ENCODE data around the gene TMUB1. TPM values are rescaled to one million over a fixed set of nuclear protein-coding genes. Genes with fewer than 3 reads are reported as not detected.

The TMUB1 gene
- total RNA-seq, 4 donors from 2014 or later = 33.7 to 78.7 (median 44.2) TPM

DNA sequence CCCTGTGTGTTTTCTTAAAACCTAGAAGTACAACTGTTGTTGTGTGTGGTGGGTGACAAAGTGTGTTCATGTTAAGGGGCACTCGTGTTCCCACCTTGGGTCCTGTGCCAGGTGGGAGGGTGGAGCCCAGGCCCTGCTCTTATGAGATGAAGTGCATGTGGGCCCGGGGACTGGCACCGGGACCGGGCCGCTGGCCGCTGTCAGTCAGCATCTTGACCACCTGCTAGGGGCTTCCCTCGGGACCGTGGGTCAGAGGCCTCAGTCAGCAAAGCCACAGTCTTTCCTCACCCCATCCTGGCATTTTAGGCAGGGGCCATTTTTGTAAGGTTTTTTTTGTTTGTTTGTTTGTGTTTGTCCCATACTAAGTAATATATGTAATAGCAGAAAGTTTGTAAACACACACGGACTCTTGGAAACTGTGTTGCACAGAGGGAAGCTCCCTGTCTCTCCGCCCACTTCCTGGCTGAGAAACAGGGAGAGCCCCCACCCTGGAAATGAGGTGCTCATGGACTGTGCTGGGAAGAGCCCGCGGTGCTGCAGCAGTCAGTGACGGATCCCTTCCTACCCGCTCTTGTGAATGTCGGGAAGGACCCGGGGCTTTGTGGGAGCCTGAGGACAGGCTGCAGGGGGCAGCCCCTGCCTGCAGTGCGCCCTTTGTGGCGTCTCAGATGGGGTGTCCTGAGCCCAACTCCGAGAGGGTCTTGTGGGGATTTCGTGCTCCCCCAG lies 16.4 kb upstream of the TMUB1 start:
- intact Hi-C loops (cut with DNase I) = no loop called here
- 69% methylated on average over 13 to 19 of the region's 20 CpGs for WGBS, 2 donors
- no peak overlapping the region for H3K27ac ChIP-seq
- H3K27me3 ChIP-seq = no peaks in the 10 kb centered on the region
- no peak overlapping the region for H3K4me3 ChIP-seq (replicated peaks in 1 of 3)
- no peak for TF ChIP-seq POLR2A (IDR thresholded peaks at IDR 0.05)
- no peak for TF ChIP-seq CTCF (IDR thresholded peaks at IDR 0.05)
- H3K36me3 ChIP-seq = no peaks in the 10 kb centered on the region
- peaks cover 0 to 14% of the 10 kb centered on the region in 2 donors for H3K4me1 ChIP-seq
- H3K9me3 ChIP-seq = no peaks in the 10 kb centered on the region
- no peak for DNase-seq

DNA sequence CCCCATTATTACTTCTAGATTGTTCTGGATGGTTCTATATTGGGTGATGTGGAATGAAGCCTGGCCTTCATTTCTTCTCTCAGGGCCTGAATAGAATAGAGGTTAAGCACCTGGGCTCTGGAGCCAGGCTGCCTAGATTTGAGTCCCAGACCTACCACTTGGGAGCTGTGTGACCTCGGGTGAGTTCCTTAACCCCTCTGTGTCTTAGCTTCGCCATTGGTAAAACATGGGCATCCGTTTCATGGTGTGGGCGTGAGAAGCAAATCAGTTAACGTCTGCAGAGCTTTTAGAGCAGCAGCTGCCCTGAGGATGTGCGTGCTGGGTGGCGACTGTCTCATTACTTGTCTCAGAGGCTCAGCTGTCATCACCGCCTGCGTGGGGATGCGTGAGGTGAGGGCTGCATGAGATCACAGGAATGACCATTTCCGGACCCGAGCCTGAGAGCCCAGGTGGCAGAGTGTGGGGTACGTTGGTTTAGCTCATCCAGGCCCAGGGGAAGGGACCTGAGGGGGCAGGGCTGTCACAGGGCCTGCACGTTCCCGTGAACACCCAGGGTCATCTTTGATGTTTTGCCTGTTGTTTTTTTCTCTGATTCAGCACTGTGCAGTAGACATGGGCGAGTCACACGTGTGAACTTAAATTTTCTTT lies 12.7 kb upstream of the TMUB1 start:
- 89 to 91% methylated on average over 12 to 17 of the region's 17 CpGs for WGBS, 2 donors
- H3K4me1 ChIP-seq = peaks cover 0 to 18% of the 10 kb centered on the region in 2 donors
- H3K36me3 ChIP-seq = no peaks in the 10 kb centered on the region
- intact Hi-C loops (cut with DNase I) = no loop called here
- H3K27ac ChIP-seq = no peak overlapping the region
- no peaks in the 10 kb centered on the region for H3K27me3 ChIP-seq
- DNase-seq = no peak
- H3K9me3 ChIP-seq = no peaks in the 10 kb centered on the region
- no peak for TF ChIP-seq POLR2A (IDR thresholded peaks at IDR 0.05)
- no peak for TF ChIP-seq CTCF (IDR thresholded peaks at IDR 0.05)
- no peak overlapping the region for H3K4me3 ChIP-seq (replicated peaks in 1 of 3)

DNA sequence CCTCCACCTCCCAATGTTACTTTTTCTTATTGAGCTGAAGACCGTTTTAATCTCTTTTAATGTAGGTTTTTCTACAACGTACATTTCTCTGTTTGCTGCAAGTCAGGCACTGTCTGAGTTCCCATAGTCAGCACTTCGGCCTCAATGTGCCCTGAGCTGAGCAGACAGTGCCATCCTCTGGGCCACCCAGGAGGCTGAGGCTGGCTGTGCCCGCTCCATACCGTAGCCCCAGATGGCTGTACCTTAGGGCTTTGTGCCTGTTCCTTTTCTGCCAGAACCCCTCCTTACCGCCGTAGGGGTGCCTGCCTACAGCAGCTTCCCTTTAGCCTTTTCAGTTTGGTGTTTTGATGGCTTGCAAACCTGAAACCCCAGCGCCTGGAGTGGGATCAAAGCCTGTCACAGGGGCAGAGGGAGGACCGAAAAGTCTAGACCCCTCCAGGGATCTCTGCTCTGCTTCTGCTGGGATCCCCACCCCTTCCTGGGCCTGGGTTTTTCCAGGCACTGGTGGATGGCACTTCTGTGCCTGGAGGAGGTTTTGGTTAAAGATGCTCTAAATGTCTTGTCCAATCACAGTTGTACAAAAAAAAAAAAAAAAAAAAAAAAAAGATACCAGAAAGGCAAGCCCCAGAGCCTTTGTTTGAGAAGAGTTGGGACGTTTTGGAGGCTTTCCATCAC lies 12.0 kb upstream of the TMUB1 start:
- Histone ChIP-seq H3K4me3 (replicated peaks in 1 of 3) (no peak overlapping the region), H3K27ac (no peak overlapping the region), H3K4me1 (peaks cover 0 to 21% of the 10 kb centered on the region in 2 donors), H3K27me3 (no peaks in the 10 kb centered on the region), H3K36me3 (no peaks in the 10 kb centered on the region), H3K9me3 (no peaks in the 10 kb centered on the region)
- intact Hi-C loops (cut with DNase I) = no loop called here
- DNase-seq = no peak
- WGBS, 2 donors = 78 to 81% methylated on average over 10 of the region's 10 CpGs
- TF ChIP-seq CTCF (IDR thresholded peaks at IDR 0.05) (no peak), POLR2A (IDR thresholded peaks at IDR 0.05) (no peak)

DNA sequence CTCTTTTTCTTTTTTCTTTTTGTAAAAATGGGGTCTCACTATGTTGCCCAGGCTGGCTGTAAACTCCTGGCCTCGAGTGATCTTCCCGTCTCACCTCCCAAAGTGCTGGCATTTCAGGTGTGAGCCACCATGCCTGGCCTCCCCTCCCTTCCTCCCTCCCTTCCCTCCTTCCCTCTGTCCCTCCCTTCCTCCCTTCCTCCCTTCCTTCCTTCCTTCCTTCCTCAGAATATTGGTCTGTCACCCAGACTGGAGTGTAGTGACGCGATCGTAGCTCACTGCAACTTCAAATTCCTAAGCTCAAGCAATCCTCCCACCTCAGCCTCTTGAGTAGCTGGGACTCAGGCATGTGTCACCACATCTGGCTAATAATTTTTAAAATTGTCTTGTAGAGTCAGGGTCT lies 11.4 kb upstream of the TMUB1 start:
- intact Hi-C loops (cut with DNase I) = no loop called here
- peaks cover 3 to 27% of the 10 kb centered on the region in 2 donors for H3K4me1 ChIP-seq

More for the DNA sequence above, 11.4 kb upstream of the TMUB1 start:
- TF ChIP-seq POLR2A (IDR thresholded peaks at IDR 0.05) (no peak), CTCF (IDR thresholded peaks at IDR 0.05) (no peak)
- 73 to 75% methylated on average over 5 of the region's 5 CpGs for WGBS, 2 donors
- H3K27me3 ChIP-seq = no peaks in the 10 kb centered on the region
- H3K9me3 ChIP-seq = no peaks in the 10 kb centered on the region
- no peak overlapping the region for H3K4me3 ChIP-seq (replicated peaks in 1 of 3)
- DNase-seq = no peak
- H3K27ac ChIP-seq = no peak overlapping the region
- H3K36me3 ChIP-seq = no peaks in the 10 kb centered on the region

Data from thyroid gland (tissue), 4 donors.